Lower leg skin (tissue), 3 donors: Measurements from ENCODE around the gene FRMD6.

Source experiments
- POLR2A ChIP-seq, 2 donors: fragments of 450-650 bp; IDR thresholded peaks; one replicate each; pipeline ENCODE4 v1.6.1; 2016 to 2017; ENCODE audit warnings: antibody characterized with exemption in 2 of 2, mild to moderate bottlenecking in 1 of 2, moderate library complexity in 1 of 2
- TF ChIP-seq, protein P1 (sequence below), 3 donors: fragments of 450-650 bp; IDR thresholded peaks; one replicate each; pipeline ENCODE4 v1.5.1; 2016; ENCODE audit warnings: antibody characterized with exemption in 3 of 3, mild to moderate bottlenecking in 3 of 3, moderate library complexity in 2 of 3

DNA sequence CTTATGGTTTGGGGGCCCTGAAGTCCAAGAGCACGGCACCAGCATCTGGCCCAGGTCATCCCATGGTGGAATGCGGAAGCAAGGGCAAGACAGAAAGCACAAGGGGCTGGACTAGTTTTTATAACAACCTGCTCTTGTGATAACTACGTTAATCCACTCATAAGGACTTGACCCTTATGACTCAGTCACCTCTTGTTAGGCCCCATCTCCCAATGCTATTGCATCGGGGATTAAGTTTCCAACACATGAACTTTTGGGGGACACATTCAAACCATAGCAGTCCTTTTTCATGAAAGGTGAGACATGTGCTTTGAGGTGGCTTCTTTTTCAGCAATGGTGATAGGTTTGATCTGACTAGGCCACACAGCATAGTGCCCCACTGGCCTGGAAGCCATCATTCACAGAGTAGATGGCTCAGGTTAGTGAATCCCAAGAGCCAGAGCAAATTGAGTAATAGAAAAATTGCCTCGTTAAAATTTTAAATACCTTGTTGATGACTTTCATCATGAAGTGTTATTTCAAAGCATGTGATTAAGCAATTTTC is 12.1 kb downstream of the FRMD6 start:
- TF ChIP-seq POLR2A (IDR thresholded peaks at IDR 0.05): no peak
- TF ChIP-seq, protein P1, sequence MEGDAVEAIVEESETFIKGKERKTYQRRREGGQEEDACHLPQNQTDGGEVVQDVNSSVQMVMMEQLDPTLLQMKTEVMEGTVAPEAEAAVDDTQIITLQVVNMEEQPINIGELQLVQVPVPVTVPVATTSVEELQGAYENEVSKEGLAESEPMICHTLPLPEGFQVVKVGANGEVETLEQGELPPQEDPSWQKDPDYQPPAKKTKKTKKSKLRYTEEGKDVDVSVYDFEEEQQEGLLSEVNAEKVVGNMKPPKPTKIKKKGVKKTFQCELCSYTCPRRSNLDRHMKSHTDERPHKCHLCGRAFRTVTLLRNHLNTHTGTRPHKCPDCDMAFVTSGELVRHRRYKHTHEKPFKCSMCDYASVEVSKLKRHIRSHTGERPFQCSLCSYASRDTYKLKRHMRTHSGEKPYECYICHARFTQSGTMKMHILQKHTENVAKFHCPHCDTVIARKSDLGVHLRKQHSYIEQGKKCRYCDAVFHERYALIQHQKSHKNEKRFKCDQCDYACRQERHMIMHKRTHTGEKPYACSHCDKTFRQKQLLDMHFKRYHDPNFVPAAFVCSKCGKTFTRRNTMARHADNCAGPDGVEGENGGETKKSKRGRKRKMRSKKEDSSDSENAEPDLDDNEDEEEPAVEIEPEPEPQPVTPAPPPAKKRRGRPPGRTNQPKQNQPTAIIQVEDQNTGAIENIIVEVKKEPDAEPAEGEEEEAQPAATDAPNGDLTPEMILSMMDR (IDR thresholded peaks at IDR 0.05): no peak
